ENCODE data around the gene CNNM2. TPM values are rescaled to one million over a fixed set of nuclear protein-coding genes. Genes with fewer than 3 reads are reported as not detected.
"Not testable (repeated sequence)": the region's sequence is repeated elsewhere in the genome, so short reads cannot be mapped to it uniquely, and the experiment has no call there.

CNNM2 gene
- total RNA-seq, 1 experiment from 2014 or later, result 23.1 TPM

GRCh38 chr10:103066141-103067098 lies 148.3 kb downstream of the CNNM2 start:
- DNase-seq (ENCODE audit: low read depth, low spot score), result no peak
- Histone ChIP-seq H3K79me2 (ENCODE audit: insufficient read depth, low read length) (no peaks in the 10 kb centered on the region), H3K9me2 (ENCODE audit: insufficient read depth) (no peaks in the 10 kb centered on the region), H4K20me1 (ENCODE audit: insufficient read depth) (no peaks in the 10 kb centered on the region), H3K9me3 (ENCODE audit: control insufficient read depth in 1 of 2, insufficient read depth in 1 of 2, low read depth in 1 of 2, low read length in 2 of 2) (no peaks in the 10 kb centered on the region), H3K27me3 (ENCODE audit: insufficient read depth, low read length) (no peaks in the 10 kb centered on the region), H3K4me3 (replicated peaks in 1 of 2; ENCODE audit: low read depth in 1 of 2, low read length in 2 of 2) (no peak overlapping the region), H3K27ac (ENCODE audit: low read depth, low read length) (no peak overlapping the region), H3K4me1 (ENCODE audit: control insufficient read depth in 1 of 2, insufficient read depth in 2 of 2, low read length in 2 of 2) (peaks cover 3 to 6% of the 10 kb centered on the region in 2 experiments; a peak in 1 of 4 replicates), H2AFZ (ENCODE audit: low read depth, low read length, poor library complexity, severe bottlenecking) (no peak overlapping the region), H3K9ac (ENCODE audit: low read length) (no peak overlapping the region), H3K36me3 (ENCODE audit: control insufficient read depth in 1 of 2, insufficient read depth in 2 of 2, low read length in 2 of 2) (no peaks in the 10 kb centered on the region), H3K4me2 (ENCODE audit: low read length) (no peak overlapping the region)
- TF ChIP-seq ELF1 (IDR thresholded peaks at IDR 0.05; ENCODE audit: borderline replicate concordance, low read depth) (no peak), ZFX (IDR thresholded peaks at IDR 0.05) (no peak), YY1 (IDR thresholded peaks at IDR 0.05; ENCODE audit: extremely low read depth, insufficient replicate concordance, low read depth, low read length) (no peak), CEBPB (IDR thresholded peaks at IDR 0.05; ENCODE audit: low read depth) (no peak), ZNF274 (IDR thresholded peaks at IDR 0.05; ENCODE audit: low read depth, low read length) (no peak), EZH2 (IDR thresholded peaks at IDR 0.05) (no peak), SP1 (IDR thresholded peaks at IDR 0.05; ENCODE audit: low read depth) (no peak)
- TF ChIP-seq, protein P1, sequence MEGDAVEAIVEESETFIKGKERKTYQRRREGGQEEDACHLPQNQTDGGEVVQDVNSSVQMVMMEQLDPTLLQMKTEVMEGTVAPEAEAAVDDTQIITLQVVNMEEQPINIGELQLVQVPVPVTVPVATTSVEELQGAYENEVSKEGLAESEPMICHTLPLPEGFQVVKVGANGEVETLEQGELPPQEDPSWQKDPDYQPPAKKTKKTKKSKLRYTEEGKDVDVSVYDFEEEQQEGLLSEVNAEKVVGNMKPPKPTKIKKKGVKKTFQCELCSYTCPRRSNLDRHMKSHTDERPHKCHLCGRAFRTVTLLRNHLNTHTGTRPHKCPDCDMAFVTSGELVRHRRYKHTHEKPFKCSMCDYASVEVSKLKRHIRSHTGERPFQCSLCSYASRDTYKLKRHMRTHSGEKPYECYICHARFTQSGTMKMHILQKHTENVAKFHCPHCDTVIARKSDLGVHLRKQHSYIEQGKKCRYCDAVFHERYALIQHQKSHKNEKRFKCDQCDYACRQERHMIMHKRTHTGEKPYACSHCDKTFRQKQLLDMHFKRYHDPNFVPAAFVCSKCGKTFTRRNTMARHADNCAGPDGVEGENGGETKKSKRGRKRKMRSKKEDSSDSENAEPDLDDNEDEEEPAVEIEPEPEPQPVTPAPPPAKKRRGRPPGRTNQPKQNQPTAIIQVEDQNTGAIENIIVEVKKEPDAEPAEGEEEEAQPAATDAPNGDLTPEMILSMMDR (IDR thresholded peaks at IDR 0.05 in 2 of 3, conservative IDR thresholded peaks at IDR 0.05 in 1 of 3; ENCODE audit: borderline replicate concordance in 1 of 3, insufficient read depth in 1 of 3, low read depth in 2 of 3, low read length in 2 of 3), result no peak
- TF ChIP-seq, protein P2, sequence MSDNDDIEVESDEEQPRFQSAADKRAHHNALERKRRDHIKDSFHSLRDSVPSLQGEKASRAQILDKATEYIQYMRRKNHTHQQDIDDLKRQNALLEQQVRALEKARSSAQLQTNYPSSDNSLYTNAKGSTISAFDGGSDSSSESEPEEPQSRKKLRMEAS (IDR thresholded peaks at IDR 0.05), result no peak
- TF ChIP-seq, protein P3, sequence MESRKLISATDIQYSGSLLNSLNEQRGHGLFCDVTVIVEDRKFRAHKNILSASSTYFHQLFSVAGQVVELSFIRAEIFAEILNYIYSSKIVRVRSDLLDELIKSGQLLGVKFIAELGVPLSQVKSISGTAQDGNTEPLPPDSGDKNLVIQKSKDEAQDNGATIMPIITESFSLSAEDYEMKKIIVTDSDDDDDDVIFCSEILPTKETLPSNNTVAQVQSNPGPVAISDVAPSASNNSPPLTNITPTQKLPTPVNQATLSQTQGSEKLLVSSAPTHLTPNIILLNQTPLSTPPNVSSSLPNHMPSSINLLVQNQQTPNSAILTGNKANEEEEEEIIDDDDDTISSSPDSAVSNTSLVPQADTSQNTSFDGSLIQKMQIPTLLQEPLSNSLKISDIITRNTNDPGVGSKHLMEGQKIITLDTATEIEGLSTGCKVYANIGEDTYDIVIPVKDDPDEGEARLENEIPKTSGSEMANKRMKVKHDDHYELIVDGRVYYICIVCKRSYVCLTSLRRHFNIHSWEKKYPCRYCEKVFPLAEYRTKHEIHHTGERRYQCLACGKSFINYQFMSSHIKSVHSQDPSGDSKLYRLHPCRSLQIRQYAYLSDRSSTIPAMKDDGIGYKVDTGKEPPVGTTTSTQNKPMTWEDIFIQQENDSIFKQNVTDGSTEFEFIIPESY (IDR thresholded peaks at IDR 0.05; ENCODE audit: extremely low read depth, insufficient replicate concordance, low read length), result no peak
- ChIA-PET POLR2A (no interaction called here), CTCF (interaction anchor here (1.1 to 1.5 kb wide), 2 partner anchors 149 to 150 kb away, joined by 4 to 6 read pairs; partner anchors contain the start of gene CNNM2), RAD21 (ENCODE audit: low non-redundant PET in 1 of 2, low total read pairs in 2 of 2, uncharacterized antibody in 2 of 2, unreplicated experiment in 2 of 2) (no interaction called here)
- no TSS peak for BruUV-seq (replicated peaks)
- intact Hi-C loops (cut with micrococcal nuclease), result no loop called here
- no peak for ATAC-seq

- H3K27me3 ChIP-seq (ENCODE audit: insufficient read depth, low read length); H3K9ac ChIP-seq (ENCODE audit: low read length); H3K4me2 ChIP-seq (ENCODE audit: low read length); RAD21 ChIA-PET (ENCODE audit: low non-redundant PET in 1 of 2, low total read pairs in 2 of 2, uncharacterized antibody in 2 of 2, unreplicated experiment in 2 of 2); H3K27ac ChIP-seq (ENCODE audit: low read depth, low read length); H2AFZ ChIP-seq (ENCODE audit: low read depth, low read length, poor library complexity, severe bottlenecking); BruUV-seq (replicated peaks); intact Hi-C loops (cut with micrococcal nuclease); H3K4me1 ChIP-seq (ENCODE audit: control insufficient read depth in 1 of 2, insufficient read depth in 2 of 2, low read length in 2 of 2); H4K20me1 ChIP-seq (ENCODE audit: insufficient read depth); H3K36me3 ChIP-seq (ENCODE audit: control insufficient read depth in 1 of 2, insufficient read depth in 2 of 2, low read length in 2 of 2); H3K79me2 ChIP-seq (ENCODE audit: insufficient read depth, low read length); H3K9me3 ChIP-seq (ENCODE audit: control insufficient read depth in 1 of 2, insufficient read depth in 1 of 2, low read depth in 1 of 2, low read length in 2 of 2); H3K9me2 ChIP-seq (ENCODE audit: insufficient read depth); POLR2A ChIA-PET; H3K4me3 ChIP-seq (replicated peaks in 1 of 2; ENCODE audit: low read depth in 1 of 2, low read length in 2 of 2); ATAC-seq; DNase-seq (ENCODE audit: low read depth, low spot score): not testable (repeated sequence)
- CTCF ChIA-PET, result interaction anchor here (1.5 kb wide), 1 partner anchor 150 kb away, joined by 6 read pairs; no protein-coding TSS in a partner anchor
Observed at GRCh38 chr10:103067099-103067477, 149.0 kb downstream of the CNNM2 start.
